K562 treated with DMSO at 1 percent for 48 hours (cell line): Measurements from ENCODE around the gene OR5AS1. TPM values are rescaled to one million over a fixed set of nuclear protein-coding genes. Genes with fewer than 3 reads are reported as not detected.

Experiments
- total RNA-seq: library from RNA; unstranded; fragments of 300-600 nt; gene quantifications from 2 replicates; pipeline ENCODE4 v1.2.3, GENCODE V29; 2022; ENCODE audit warnings: low replicate concordance; ENCODE audit errors: extremely low read depth

The OR5AS1 gene
- total RNA-seq = not detected in 2 replicates

DNA sequence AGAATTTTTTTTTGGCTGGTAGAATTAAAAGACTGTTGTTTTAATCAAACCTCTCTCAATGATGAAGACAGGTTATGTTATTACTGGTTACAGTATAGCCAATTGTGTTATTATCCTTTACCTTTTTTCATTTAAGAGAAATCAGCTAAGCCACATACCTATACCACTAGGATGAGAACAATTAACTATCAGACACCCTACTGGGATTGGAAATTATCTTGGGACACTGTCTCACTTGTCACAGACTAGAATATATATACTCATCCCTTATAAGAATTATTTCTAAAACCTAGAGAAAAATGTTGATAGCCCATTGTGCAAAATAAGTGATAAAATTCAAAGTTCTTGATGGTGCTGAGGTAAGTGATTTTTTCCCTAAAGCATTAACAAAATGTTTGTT lies at the start of gene OR5AS1:
TSS of gene OR5AS1 (plus strand) at position 301 of the 400 bp plus-strand sequence. CDS start 2,765 bp downstream, outside the sequence.

DNA sequence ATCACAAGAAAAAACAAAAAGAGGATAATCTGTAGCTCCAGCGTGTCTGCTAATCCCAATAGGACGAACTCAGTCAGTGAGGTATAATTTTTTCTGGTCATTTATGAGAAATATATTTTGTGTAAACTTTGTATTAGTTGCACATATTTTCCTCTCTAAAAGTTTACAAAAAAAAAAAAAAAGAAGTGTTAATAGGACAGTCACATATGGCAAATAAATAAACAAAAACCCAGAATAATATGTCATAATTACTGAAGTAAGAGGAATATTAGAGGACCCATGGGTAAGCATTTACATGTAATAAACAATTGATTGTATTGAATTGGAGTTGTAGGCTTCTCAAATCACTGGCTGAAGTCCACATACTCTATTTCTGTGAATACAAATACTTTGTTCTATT lies 32.9 kb upstream of the OR5AS1 start, which contains the start of gene OR5F1:
TSS of gene OR5F1 (minus strand) at position 101 of the 400 bp plus-strand sequence. CDS start at position 101, 0 bp downstream.

Other genes starting within 250 kb of the OR5AS1 start
- not detected in 2 replicates for gene OR5D14, start 232.1 kb upstream of the OR5AS1 start, total RNA-seq
- gene OR5L1, start 216.3 kb upstream of the OR5AS1 start, total RNA-seq = not detected in 2 replicates
- gene OR5D18, start 208.0 kb upstream of the OR5AS1 start, total RNA-seq = not detected in 2 replicates
- gene OR5L2, start 200.4 kb upstream of the OR5AS1 start, total RNA-seq = not detected in 2 replicates
- gene OR5D16, start 188.9 kb upstream of the OR5AS1 start, total RNA-seq = not detected in 2 replicates
- not detected in 2 replicates for gene TRIM51, start 144.4 kb upstream of the OR5AS1 start, total RNA-seq
- not detected in 2 replicates for gene OR5W2, start 113.1 kb upstream of the OR5AS1 start, total RNA-seq
- not detected in 2 replicates for gene OR5I1, start 91.3 kb upstream of the OR5AS1 start, total RNA-seq
- not detected in 2 replicates for gene OR10AG1, start 57.7 kb upstream of the OR5AS1 start, total RNA-seq
- gene OR5F1, start 33.0 kb upstream of the OR5AS1 start, total RNA-seq = not detected in 2 replicates
- gene OR8I2, start 65.7 kb downstream of the OR5AS1 start, total RNA-seq = not detected in 2 replicates
- gene OR8H2, start 76.0 kb downstream of the OR5AS1 start, total RNA-seq = not detected in 2 replicates
- gene OR8H3, start 94.7 kb downstream of the OR5AS1 start, total RNA-seq = not detected in 2 replicates
- gene OR8J3, start 112.5 kb downstream of the OR5AS1 start, total RNA-seq = not detected in 2 replicates
- not detected in 2 replicates for gene OR8K5, start 132.7 kb downstream of the OR5AS1 start, total RNA-seq
- not detected in 2 replicates for gene OR5J2, start 149.0 kb downstream of the OR5AS1 start, total RNA-seq
- gene OR5T2, start 206.6 kb downstream of the OR5AS1 start, total RNA-seq = not detected in 2 replicates
- not detected in 2 replicates for gene OR5T3, start 224.6 kb downstream of the OR5AS1 start, total RNA-seq
- not detected in 2 replicates for gene OR5T1, start 246.5 kb downstream of the OR5AS1 start, total RNA-seq